Activated B cell treated with CpG ODN at 0.5 μM for 24 hours (primary cell): ENCODE measurements around the gene MROH2A. TPM values are rescaled to one million over a fixed set of nuclear protein-coding genes. Genes with fewer than 3 reads are reported as not detected.

ENCODE experiments used
- ATAC-seq: fragments of 200-7000 bp; cut with Tn5 transposase; one replicate; pipeline ENCODE4 v1.10.0; 2021; ENCODE audit warnings: low read depth, mild to moderate bottlenecking, moderate library complexity
- CTCF ChIA-PET: fragments of 350-600 bp; sonication (Branson Sonifier 250); formaldehyde crosslinking; loops from one replicate; lab custom pipeline; 2021; ENCODE audit warnings: antibody characterized with exemption; lab: Charles Lee
- POLR2A ChIA-PET: fragments of 350-600 bp; sonication (Branson Sonifier 250); formaldehyde crosslinking; loops from one replicate; lab custom pipeline; 2021; ENCODE audit warnings: antibody characterized with exemption; lab: Charles Lee
- DNase-seq: peaks from one replicate; pipeline ENCODE4 v3.0.0; 2022
- H3K27ac Mint-ChIP-seq: one replicate; pipeline ENCODE4 v1.8.0; 2020; ENCODE audit warnings: mixed read lengths
- H3K27me3 Mint-ChIP-seq: one replicate; pipeline ENCODE4 v1.8.0; 2021; ENCODE audit warnings: mixed read lengths
- H3K36me3 Mint-ChIP-seq: one replicate; pipeline ENCODE4 v1.8.0; 2021; ENCODE audit warnings: low read depth, mixed read lengths
- H3K4me1 Mint-ChIP-seq: one replicate; pipeline ENCODE4 v1.8.0; 2021; ENCODE audit warnings: mixed read lengths
- H3K4me3 Mint-ChIP-seq: one replicate; pipeline ENCODE4 v1.8.0; 2020; ENCODE audit warnings: mild to moderate bottlenecking, mixed read lengths
- H3K9me3 Mint-ChIP-seq: one replicate; pipeline ENCODE4 v1.8.0; 2020; ENCODE audit warnings: mixed read lengths
- CTCF ChIP-seq: fragments of 200-600 bp; IDR thresholded peaks from one replicate; pipeline ENCODE4 v1.8.0; 2022; ENCODE audit warnings: antibody characterized with exemption, mild to moderate bottlenecking
- intact Hi-C: fragments of 100-400 bp; cut with micrococcal nuclease; formaldehyde crosslinking; loops from one replicate; pipeline ENCODE4 v1.15.1; 2024
- total RNA-seq: library from RNA; stranded (reverse); gene quantifications from 2 replicates; pipeline ENCODE4 v1.2.3, GENCODE V29; 2022

Gene MROH2A
- total RNA-seq, 1 donor from 2014 or later: not detected

- POLR2A ChIA-PET: no interaction called here
These were observed 75.7 kb downstream of the MROH2A start for GRCh38 chr2:233853883-233854240.

GRCh38 chr2:233854241-233854981 lies 76.3 kb downstream of the MROH2A start, which contains the start of gene HJURP:
Gene HJURP, minus strand, starts transcription at chr2:233854535. Its CDS starts 35 bp downstream, at chr2:233854500.
- ATAC-seq (peak; percentile 99), DNase-seq (peak; percentile 82)
- CTCF ChIA-PET: no interaction called here
- POLR2A ChIA-PET: no interaction called here
- Mint-ChIP-seq H3K36me3 (peaks cover 7% of the 10 kb centered on the region), H3K4me1 (peaks cover 22% of the 10 kb centered on the region), H3K27me3 (peaks cover 7% of the 10 kb centered on the region), H3K27ac (peak within 1 kb of the TSS; percentile 81), H3K4me3 (peak within 1 kb of the TSS; percentile 97), H3K9me3 (no peaks in the 10 kb centered on the region)
- no peak for TF ChIP-seq CTCF
- intact Hi-C loops: loop anchor here (1.0 kb wide), 2 partner anchors 14 to 646 kb away; partner anchors contain the start of gene MSL3B

More at GRCh38 chr2:233853883-233854240, 75.7 kb downstream of the MROH2A start:
- no peak for TF ChIP-seq CTCF
- intact Hi-C loops: loop anchor here (1.0 kb wide), 2 partner anchors 14 to 646 kb away; partner anchors contain the start of gene MSL3B
- no peak overlapping the region for H3K27ac Mint-ChIP-seq
- H3K27me3 Mint-ChIP-seq: peaks cover 7% of the 10 kb centered on the region
- CTCF ChIA-PET: no interaction called here
- ATAC-seq: no peak
- H3K4me3 Mint-ChIP-seq: peak overlapping the region; percentile 97
- H3K9me3 Mint-ChIP-seq: no peaks in the 10 kb centered on the region
- H3K4me1 Mint-ChIP-seq: peaks cover 22% of the 10 kb centered on the region
- no peak for DNase-seq
- H3K36me3 Mint-ChIP-seq: peaks cover 7% of the 10 kb centered on the region

GRCh38 chr2:233855345-233855744 lies 77.2 kb downstream of the MROH2A start:
- Mint-ChIP-seq H3K4me1 (peaks cover 22% of the 10 kb centered on the region), H3K9me3 (no peaks in the 10 kb centered on the region), H3K27me3 (peaks cover 8% of the 10 kb centered on the region), H3K4me3 (peak overlapping the region; percentile 30), H3K36me3 (peaks cover 7% of the 10 kb centered on the region), H3K27ac (no peak overlapping the region)
- ATAC-seq (no peak), DNase-seq (no peak)
- ChIA-PET POLR2A (no interaction called here), CTCF (no interaction called here)
- TF ChIP-seq CTCF: no peak
- intact Hi-C loops: no loop called here

GRCh38 chr2:233856184-233856583 lies 78.1 kb downstream of the MROH2A start:
- Mint-ChIP-seq H3K9me3 (no peaks in the 10 kb centered on the region), H3K36me3 (peaks cover 7% of the 10 kb centered on the region), H3K4me3 (peak overlapping the region; percentile 42), H3K27me3 (peaks cover 9% of the 10 kb centered on the region), H3K27ac (no peak overlapping the region), H3K4me1 (peaks cover 22% of the 10 kb centered on the region)
- intact Hi-C loops: no loop called here
- no peak for DNase-seq
- CTCF ChIA-PET: no interaction called here
- no peak for TF ChIP-seq CTCF
- POLR2A ChIA-PET: no interaction called here
- no peak for ATAC-seq

GRCh38 chr2:233857511-233858141 lies 79.5 kb downstream of the MROH2A start:
- ChIA-PET POLR2A (no interaction called here), CTCF (interaction anchor here (0.8 to 1.1 kb wide), 2 partner anchors 643 to 687 kb away, joined by 5 to 7 read pairs; no protein-coding TSS in a partner anchor)
- no peak overlapping the region for H3K27ac Mint-ChIP-seq
- H3K27me3 Mint-ChIP-seq: peaks cover 5% of the 10 kb centered on the region
- intact Hi-C loops: no loop called here
- peak; percentile 27 for DNase-seq
- ATAC-seq: no peak
- peaks cover 22% of the 10 kb centered on the region for H3K4me1 Mint-ChIP-seq
- no peak overlapping the region for H3K4me3 Mint-ChIP-seq
- no peaks in the 10 kb centered on the region for H3K9me3 Mint-ChIP-seq
- H3K36me3 Mint-ChIP-seq: peaks cover 7% of the 10 kb centered on the region
- TF ChIP-seq CTCF: no peak
